ENCODE measurements around the gene ORM2.

- TF ChIP-seq, protein P1, sequence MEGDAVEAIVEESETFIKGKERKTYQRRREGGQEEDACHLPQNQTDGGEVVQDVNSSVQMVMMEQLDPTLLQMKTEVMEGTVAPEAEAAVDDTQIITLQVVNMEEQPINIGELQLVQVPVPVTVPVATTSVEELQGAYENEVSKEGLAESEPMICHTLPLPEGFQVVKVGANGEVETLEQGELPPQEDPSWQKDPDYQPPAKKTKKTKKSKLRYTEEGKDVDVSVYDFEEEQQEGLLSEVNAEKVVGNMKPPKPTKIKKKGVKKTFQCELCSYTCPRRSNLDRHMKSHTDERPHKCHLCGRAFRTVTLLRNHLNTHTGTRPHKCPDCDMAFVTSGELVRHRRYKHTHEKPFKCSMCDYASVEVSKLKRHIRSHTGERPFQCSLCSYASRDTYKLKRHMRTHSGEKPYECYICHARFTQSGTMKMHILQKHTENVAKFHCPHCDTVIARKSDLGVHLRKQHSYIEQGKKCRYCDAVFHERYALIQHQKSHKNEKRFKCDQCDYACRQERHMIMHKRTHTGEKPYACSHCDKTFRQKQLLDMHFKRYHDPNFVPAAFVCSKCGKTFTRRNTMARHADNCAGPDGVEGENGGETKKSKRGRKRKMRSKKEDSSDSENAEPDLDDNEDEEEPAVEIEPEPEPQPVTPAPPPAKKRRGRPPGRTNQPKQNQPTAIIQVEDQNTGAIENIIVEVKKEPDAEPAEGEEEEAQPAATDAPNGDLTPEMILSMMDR (conservative IDR thresholded peaks at IDR 0.05; ENCODE audit: low read depth, low read length): no peak
- no peak for TF ChIP-seq RCOR1 (IDR thresholded peaks at IDR 0.05; ENCODE audit: insufficient replicate concordance, low read length)
- no peak for TF ChIP-seq POLR2A (IDR thresholded peaks at IDR 0.05; ENCODE audit: low read depth, low read length)
Measured at GRCh38 chr9:114319147-114319546, 10.5 kb upstream of the ORM2 start.

Measured in IMR-90 (cell line).